ENCODE measurements around the gene PATL2.

DNA sequence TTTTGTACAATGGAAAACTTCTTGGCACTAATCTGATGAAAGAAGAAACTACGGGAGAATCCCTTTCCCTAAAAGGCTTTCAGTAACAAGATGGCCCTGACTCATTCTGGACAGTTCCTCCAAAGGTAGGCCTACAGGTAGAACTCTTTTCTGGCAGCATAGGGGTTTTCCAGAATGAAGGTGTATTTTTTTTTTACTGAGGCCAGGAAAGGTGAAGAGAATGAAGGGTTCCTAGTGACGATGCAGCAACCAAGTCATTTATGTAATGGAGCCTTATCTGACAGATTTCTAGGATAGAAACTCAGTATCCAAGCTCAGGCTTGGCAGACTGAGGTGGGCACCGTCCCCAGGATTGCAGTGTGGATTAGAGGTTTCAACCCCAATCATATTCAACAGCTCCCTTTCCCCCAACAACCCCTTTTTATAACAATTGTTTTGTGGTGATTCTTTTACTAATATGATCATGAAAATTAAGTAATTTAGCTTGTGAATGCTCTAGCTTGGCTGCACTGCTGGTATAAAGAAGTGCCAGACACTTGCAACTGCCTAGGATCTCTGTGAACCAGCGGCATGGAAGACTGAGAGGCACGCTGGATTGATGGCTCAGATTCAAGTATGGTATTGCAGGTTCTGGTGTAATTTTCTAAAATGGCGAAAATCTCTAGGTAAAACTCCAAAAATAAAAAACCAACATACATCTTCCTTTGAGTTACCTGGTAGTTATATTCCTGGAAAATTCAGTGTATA lies 16.5 kb upstream of the PATL2 start:
- TF ChIP-seq, protein P1, sequence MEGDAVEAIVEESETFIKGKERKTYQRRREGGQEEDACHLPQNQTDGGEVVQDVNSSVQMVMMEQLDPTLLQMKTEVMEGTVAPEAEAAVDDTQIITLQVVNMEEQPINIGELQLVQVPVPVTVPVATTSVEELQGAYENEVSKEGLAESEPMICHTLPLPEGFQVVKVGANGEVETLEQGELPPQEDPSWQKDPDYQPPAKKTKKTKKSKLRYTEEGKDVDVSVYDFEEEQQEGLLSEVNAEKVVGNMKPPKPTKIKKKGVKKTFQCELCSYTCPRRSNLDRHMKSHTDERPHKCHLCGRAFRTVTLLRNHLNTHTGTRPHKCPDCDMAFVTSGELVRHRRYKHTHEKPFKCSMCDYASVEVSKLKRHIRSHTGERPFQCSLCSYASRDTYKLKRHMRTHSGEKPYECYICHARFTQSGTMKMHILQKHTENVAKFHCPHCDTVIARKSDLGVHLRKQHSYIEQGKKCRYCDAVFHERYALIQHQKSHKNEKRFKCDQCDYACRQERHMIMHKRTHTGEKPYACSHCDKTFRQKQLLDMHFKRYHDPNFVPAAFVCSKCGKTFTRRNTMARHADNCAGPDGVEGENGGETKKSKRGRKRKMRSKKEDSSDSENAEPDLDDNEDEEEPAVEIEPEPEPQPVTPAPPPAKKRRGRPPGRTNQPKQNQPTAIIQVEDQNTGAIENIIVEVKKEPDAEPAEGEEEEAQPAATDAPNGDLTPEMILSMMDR (IDR thresholded peaks at IDR 0.05; ENCODE audit: extremely low read depth in 1 of 2, insufficient read depth in 1 of 2, low read depth in 1 of 2, low read length in 2 of 2): no peak
- TF ChIP-seq POLR2A (IDR thresholded peaks at IDR 0.05; ENCODE audit: low read depth, low read length) (no peak), EZH2 (IDR thresholded peaks at IDR 0.05; ENCODE audit: borderline replicate concordance, low read depth, low read length, severe bottlenecking) (no peak)
- TF ChIP-seq, protein P2, sequence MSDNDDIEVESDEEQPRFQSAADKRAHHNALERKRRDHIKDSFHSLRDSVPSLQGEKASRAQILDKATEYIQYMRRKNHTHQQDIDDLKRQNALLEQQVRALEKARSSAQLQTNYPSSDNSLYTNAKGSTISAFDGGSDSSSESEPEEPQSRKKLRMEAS (IDR thresholded peaks at IDR 0.05; ENCODE audit: insufficient read depth, insufficient read length): no peak
